ENCODE data around the gene IPPK. TPM values are rescaled to one million over a fixed set of nuclear protein-coding genes. Genes with fewer than 3 reads are reported as not detected.

Gene IPPK
- total and polyA plus RNA-seq, 11 donors = 4.2 to 11.0 (median 8.6) TPM

- DNase-seq = peak in 1 of 5 donors; percentile 30
- peak overlapping the region; percentile 80 to 98 (median 93) for H3K27ac ChIP-seq
- no peaks in the 10 kb centered on the region for H3K9me3 ChIP-seq
- H3K4me1 ChIP-seq = peaks cover 0 to 54% (median 31%) of the 10 kb centered on the region in 12 donors
- H3K36me3 ChIP-seq = peaks cover 0 to 16% (median 6%) of the 10 kb centered on the region in 9 donors
- H3K4me3 ChIP-seq = peak overlapping the region; percentile 48 to 98 (median 88)
- peak in 3 of 4 donors; percentile 5 to 21 (median 7) for ATAC-seq
- no peak for TF ChIP-seq CTCF (IDR thresholded peaks at IDR 0.05)
- TF ChIP-seq POLR2A (IDR thresholded peaks at IDR 0.05) = no peak
- no peaks in the 10 kb centered on the region for H3K27me3 ChIP-seq
- intact Hi-C loops (cut with DNase I) = loop anchor here in 2 of 10 donors (10.0 kb wide), 2 partner anchors 45 to 345 kb away; partner anchors contain the start of genes CENPP (in 1 of the 2) and NOL8 (in 1 of the 2)
- 1% methylated on average over 18 to 29 of the region's 29 CpGs for WGBS, 4 donors
These were observed 423 bp downstream of the IPPK start for GRCh38 chr9:92669527-92669889.

GRCh38 chr9:92668746-92669526 is 995 bp downstream of the IPPK start:
- peaks cover 0 to 59% (median 35%) of the 10 kb centered on the region in 12 donors for H3K4me1 ChIP-seq

GRCh38 chr9:92666912-92667532 is 2.9 kb downstream of the IPPK start:
- peak overlapping the region in 1 of 12 donors; percentile 98 for H3K27ac ChIP-seq
- no peaks in the 10 kb centered on the region for H3K27me3 ChIP-seq
- no peak for DNase-seq
- peaks cover 0 to 29% (median 6%) of the 10 kb centered on the region in 9 donors for H3K36me3 ChIP-seq
- 81 to 90% (median 88%) methylated on average over 8 of the region's 8 CpGs for WGBS, 4 donors
- H3K4me1 ChIP-seq = peaks cover 0 to 60% (median 36%) of the 10 kb centered on the region in 12 donors
- H3K9me3 ChIP-seq = no peaks in the 10 kb centered on the region
- TF ChIP-seq POLR2A (IDR thresholded peaks at IDR 0.05) (no peak), CTCF (IDR thresholded peaks at IDR 0.05) (no peak)
- no peak for ATAC-seq
- no peak overlapping the region for H3K4me3 ChIP-seq
- intact Hi-C loops (cut with DNase I) = loop anchor here in 2 of 10 donors (10.0 kb wide), 2 partner anchors 48 to 342 kb away; partner anchors contain the start of genes CENPP (in 1 of the 2) and NOL8 (in 1 of the 2)

More at GRCh38 chr9:92668746-92669526, 995 bp downstream of the IPPK start:
- ATAC-seq = peak; percentile 36 to 70 (median 48)
- Histone ChIP-seq H3K9me3 (no peaks in the 10 kb centered on the region), H3K27me3 (no peaks in the 10 kb centered on the region), H3K4me3 (peak overlapping the region; percentile 48 to 98 (median 88)), H3K36me3 (peaks cover 0 to 20% (median 6%) of the 10 kb centered on the region in 9 donors), H3K27ac (peak overlapping the region; percentile 80 to 98 (median 93))
- intact Hi-C loops (cut with DNase I) = loop anchor here in 2 of 10 donors (10.0 kb wide), 2 partner anchors 46 to 344 kb away; partner anchors contain the start of genes CENPP (in 1 of the 2) and NOL8 (in 1 of the 2)
- WGBS, 4 donors = 18 to 25% (median 20%) methylated on average over 10 to 14 of the region's 14 CpGs
- TF ChIP-seq CTCF (IDR thresholded peaks at IDR 0.05) = no peak
- peak in 1 of 2 donors; percentile 13 for TF ChIP-seq POLR2A (IDR thresholded peaks at IDR 0.05)
- peak in 4 of 5 donors; percentile 48 to 86 (median 61) for DNase-seq

Measured in heart left ventricle (tissue), 16 donors.